PC-3 (cell line): ENCODE measurements around the gene GALNT14.

Experiments used
- CTCF ChIP-seq: fragments of 300-600 bp; sonication (generic); conservative IDR thresholded peaks from 2 replicates; pipeline ENCODE4 v1.5.1; 2017; ENCODE audit warnings: antibody characterized with exemption, low read depth, mild to moderate bottlenecking, low read length
- EZH2 ChIP-seq: fragments of 300-600 bp; sonication (generic); IDR thresholded peaks from one replicate; pipeline ENCODE4 v1.6.1; 2017; ENCODE audit warnings: antibody characterized with exemption, mild to moderate bottlenecking, low read length; ENCODE audit not compliant: unreplicated experiment

DNA sequence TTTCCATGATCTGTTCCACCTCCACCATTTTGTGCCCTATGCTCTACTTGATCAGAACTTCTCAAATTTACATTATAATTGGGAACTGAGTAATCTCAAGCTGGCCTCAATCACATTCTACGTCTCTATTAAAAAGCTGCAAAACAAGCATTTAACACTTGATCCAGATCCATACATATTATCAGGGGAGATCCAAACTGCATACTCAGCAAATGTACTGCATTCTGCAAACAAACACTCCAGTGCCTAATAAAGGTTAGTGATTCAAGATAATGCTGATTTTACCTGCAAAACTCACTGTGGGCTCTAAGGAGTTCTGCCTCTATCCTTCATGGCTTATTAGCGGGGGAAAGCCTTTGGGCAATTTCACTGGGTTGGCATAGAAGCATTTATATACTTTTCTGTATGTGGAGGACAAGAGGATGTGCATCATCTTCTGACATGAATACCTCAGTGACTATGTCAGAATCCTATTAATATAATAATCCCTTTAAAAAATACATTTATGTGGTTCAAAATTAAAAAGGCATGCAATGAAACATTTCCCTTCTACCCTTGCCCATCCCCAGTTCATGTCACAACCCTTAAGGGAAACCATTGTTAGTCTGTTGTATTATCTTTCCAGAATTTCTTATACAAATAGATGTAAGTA lies 40.2 kb downstream of the GALNT14 start:
- TF ChIP-seq CTCF (no peak), EZH2 (no peak)
